Activated T-helper 1 cell treated with anti-CD3 and anti-CD28 coated beads, Interleukin-12 subunit alpha, Interleukin-12 subunit beta, Interleukin-2, Interleukin-4 antibody, amounts not matched to agents 30 ng/mL and 10 ng/mL and 1 ng/mL, durations not matched to agents 14 hours and 24 hours and 36 hours (primary cell): Measurements from ENCODE around the gene METTL25B. TPM values are rescaled to one million over a fixed set of nuclear protein-coding genes. Genes with fewer than 3 reads are reported as not detected.
"Not testable (repeated sequence)": the region's sequence is repeated elsewhere in the genome, so short reads cannot be mapped to it uniquely, and the experiment has no call there.

ENCODE experiments used
- DNase-seq: peaks from one replicate; pipeline ENCODE4 v3.0.0; 2021; ENCODE audit warnings: low spot score
- H3K27ac Mint-ChIP-seq: one replicate; pipeline ENCODE4 v1.8.0; 2021; ENCODE audit warnings: mild to moderate bottlenecking, mixed read lengths
- H3K27me3 Mint-ChIP-seq: one replicate; pipeline ENCODE4 v1.8.0; 2022; ENCODE audit warnings: mild to moderate bottlenecking, moderate library complexity, mixed read lengths; ENCODE audit not compliant: insufficient read depth
- H3K36me3 Mint-ChIP-seq: one replicate; pipeline ENCODE4 v1.8.0; 2021; ENCODE audit warnings: low read depth, mixed read lengths
- H3K4me1 Mint-ChIP-seq: one replicate; pipeline ENCODE4 v1.8.0; 2021; ENCODE audit warnings: low read depth, mixed read lengths
- H3K4me3 Mint-ChIP-seq: one replicate; pipeline ENCODE4 v1.8.0; 2021; ENCODE audit warnings: mild to moderate bottlenecking, moderate library complexity, mixed read lengths
- H3K9me3 Mint-ChIP-seq: one replicate; pipeline ENCODE4 v1.8.0; 2021; ENCODE audit warnings: mixed read lengths
- intact Hi-C: fragments of 100-400 bp; cut with micrococcal nuclease; formaldehyde crosslinking; loops from one replicate; pipeline ENCODE4 v1.15.1; 2024
- total RNA-seq: library from RNA; stranded (reverse); gene quantifications from 2 replicates; pipeline ENCODE4 v1.2.3, GENCODE V29; 2022

The METTL25B gene
- total RNA-seq, 1 donor from 2014 or later = 38.9 TPM

DNA sequence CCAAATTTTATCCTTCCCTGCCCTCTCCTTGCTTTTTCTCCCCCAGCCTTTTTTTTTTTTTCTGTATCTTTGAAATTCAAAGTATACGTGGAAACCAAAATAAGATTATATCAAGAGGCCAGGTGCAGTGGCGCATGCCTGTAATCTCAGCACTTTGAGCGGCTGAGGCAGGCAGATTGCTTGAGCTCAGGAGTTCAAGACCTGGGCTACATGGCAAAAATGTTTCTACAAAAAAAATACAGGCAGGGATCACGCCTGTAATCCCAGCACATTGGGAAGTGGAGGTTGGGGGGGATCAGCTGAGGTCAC is 32.5 kb downstream of the METTL25B start:
- DNase-seq = no peak
- no peaks in the 10 kb centered on the region for H3K36me3 Mint-ChIP-seq
- H3K4me3 Mint-ChIP-seq = no peak overlapping the region
- no peaks in the 10 kb centered on the region for H3K27me3 Mint-ChIP-seq
- H3K27ac Mint-ChIP-seq = no peak overlapping the region
- intact Hi-C loops = no loop called here
- no peaks in the 10 kb centered on the region for H3K9me3 Mint-ChIP-seq
- H3K4me1 Mint-ChIP-seq = peaks cover 3% of the 10 kb centered on the region

DNA sequence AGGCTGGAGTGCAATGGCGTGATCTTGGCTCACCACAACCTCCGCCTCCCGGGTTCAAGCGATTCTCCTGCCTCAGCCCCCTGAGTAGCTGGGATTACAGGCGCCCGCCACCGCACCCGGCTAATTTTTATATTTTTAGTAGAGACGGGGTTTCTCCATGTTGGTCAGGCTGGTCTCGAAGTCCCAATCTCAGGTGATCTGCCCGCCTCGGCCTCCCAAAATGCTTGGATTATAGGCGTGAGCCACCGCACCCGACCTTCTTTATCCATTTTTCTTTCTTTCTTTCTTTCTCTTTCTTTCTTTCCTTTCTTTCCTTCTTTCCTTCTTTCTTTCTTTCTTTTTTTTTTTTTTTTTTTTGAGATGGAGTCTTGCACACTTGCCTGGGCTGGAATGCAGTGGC is 36.9 kb downstream of the METTL25B start:
- H3K36me3 Mint-ChIP-seq, DNase-seq, H3K27me3 Mint-ChIP-seq, H3K9me3 Mint-ChIP-seq, H3K4me3 Mint-ChIP-seq, H3K27ac Mint-ChIP-seq: not testable (repeated sequence)
- intact Hi-C loops = loop anchor here (5.0 kb wide), 3 partner anchors 78 to 713 kb away; partner anchors contain the start of genes GPATCH4, LAMTOR2 and UBQLN4
- H3K4me1 Mint-ChIP-seq = peaks cover 30% of the 10 kb centered on the region

DNA sequence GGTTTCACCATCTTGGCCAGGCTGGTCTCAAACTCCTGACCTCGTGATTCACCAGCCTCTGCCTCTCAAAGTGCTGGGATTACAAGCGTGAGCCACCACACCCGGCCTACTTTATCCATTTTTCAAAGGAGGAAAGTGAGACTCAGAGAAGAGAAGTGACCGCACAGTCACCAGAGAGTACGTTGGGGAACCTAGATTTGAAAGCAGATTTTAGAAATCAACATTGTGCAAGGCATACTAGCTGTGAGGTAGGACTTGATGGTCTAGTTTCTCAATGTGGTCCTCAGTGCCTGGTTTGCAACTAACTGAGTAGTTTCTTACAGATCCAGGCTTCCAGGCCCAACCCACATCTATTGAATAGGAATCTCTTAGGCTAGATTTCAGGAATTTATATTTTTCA is 37.4 kb downstream of the METTL25B start:
- H3K4me1 Mint-ChIP-seq = peaks cover 34% of the 10 kb centered on the region
- intact Hi-C loops = loop anchor here (2.0 to 5.0 kb wide), 5 partner anchors 78 to 713 kb away; partner anchors contain the start of genes GPATCH4, LAMTOR2, SMG5 and UBQLN4
- peaks cover 10% of the 10 kb centered on the region for H3K36me3 Mint-ChIP-seq
- no peak overlapping the region for H3K4me3 Mint-ChIP-seq
- H3K27ac Mint-ChIP-seq = no peak overlapping the region
- H3K9me3 Mint-ChIP-seq = no peaks in the 10 kb centered on the region
- no peak for DNase-seq
- H3K27me3 Mint-ChIP-seq = no peaks in the 10 kb centered on the region

DNA sequence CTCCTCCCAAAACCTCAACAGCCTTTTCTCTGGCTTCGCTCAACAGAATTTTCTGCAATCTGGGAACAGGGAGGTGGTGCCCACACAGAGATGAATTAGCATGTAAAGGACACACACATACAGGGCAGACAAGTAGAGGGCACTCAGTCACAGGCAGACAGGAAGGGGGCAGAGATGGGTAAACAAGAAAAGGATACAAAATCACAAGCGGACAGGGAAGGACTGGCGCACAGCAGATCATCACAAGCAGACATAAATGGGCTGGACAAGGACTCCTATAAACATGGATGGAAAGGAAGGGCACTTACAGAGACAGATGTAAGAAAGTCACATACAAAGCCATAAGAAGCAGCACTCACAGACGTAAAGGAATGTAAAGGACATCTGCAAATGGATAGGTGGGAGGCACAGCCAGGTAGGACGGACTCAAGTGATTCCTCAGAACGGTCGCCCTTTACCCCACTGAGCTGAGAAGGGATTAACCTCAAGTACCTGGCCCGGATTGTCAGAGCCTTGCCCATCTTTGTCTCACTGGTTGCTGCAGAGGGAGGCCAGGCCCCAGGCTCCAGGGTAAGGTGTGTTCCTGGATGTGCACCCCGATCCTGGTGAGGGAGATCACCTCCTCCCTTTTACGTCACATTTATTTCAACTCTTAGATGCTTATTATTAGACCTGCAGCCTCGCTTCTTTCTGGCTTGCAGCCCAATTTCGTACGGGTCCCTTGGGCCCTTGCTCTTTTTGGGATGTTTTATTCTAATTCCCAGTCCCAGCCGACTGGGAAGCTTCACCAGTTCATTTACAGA is 38.2 kb downstream of the METTL25B start:
- peaks cover 17% of the 10 kb centered on the region for H3K36me3 Mint-ChIP-seq
- H3K9me3 Mint-ChIP-seq = no peaks in the 10 kb centered on the region
- no peak overlapping the region for H3K4me3 Mint-ChIP-seq
- H3K27ac Mint-ChIP-seq = no peak overlapping the region
- DNase-seq = no peak
- intact Hi-C loops = loop anchor here (1.0 to 5.0 kb wide), 12 partner anchors 15 to 714 kb away; partner anchors contain the start of genes CCT3, GPATCH4, HDGF and ISG20L2
- no peaks in the 10 kb centered on the region for H3K27me3 Mint-ChIP-seq
- peaks cover 42% of the 10 kb centered on the region for H3K4me1 Mint-ChIP-seq

DNA sequence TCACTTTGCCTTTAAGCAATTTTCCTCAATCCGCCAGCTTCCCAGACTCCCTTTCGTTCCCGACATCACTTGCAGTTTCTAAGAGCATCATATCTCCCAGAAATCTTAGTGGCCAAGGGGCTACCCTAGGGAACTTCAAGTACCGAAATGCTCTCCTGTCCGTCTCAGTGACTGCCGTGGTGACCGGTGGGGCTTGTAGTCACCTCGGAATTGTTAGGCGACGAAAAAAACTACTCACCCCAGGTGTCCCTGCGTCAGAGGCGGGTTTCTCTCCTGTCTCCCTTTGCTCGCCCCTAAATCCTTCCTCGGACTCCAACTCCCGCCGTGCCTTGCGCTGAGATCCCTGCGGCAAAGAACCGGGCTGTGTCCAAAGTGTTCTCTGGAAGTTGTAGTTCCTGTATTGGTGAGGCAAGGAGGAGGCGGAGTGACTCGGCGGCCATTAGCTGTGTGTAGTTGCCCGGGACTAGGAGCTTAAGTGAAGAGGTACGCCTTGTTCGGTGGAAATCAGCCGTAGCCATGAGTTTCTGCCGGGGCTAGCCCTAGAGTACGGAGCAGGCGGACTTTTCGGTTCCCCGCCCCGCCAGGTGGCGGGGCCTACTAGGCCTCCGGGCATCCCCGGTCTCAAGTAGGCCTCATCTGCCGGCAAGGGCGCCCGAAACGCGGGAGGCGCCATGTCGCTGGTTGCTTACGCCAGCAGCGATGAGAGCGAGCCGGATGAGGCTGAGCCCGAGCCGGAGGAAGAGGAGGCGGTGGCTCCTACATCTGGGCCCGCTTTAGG is 39.0 kb downstream of the METTL25B start, which contains the start of gene PRCC:
PRCC (plus strand) TSS at position 435 of the 778 bp plus-strand sequence; CDS start at position 672, 237 bp downstream.
- intact Hi-C loops = loop anchor here (1.0 to 5.0 kb wide), 12 partner anchors 16 to 715 kb away; partner anchors contain the start of genes CCT3, GPATCH4, HDGF and ISG20L2
- DNase-seq = peak; percentile 97
- H3K27ac Mint-ChIP-seq = no peak within 1 kb of the TSS
- no peaks in the 10 kb centered on the region for H3K27me3 Mint-ChIP-seq
- H3K4me3 Mint-ChIP-seq = no peak within 1 kb of the TSS
- peaks cover 17% of the 10 kb centered on the region for H3K36me3 Mint-ChIP-seq
- H3K9me3 Mint-ChIP-seq = no peaks in the 10 kb centered on the region
- H3K4me1 Mint-ChIP-seq = peaks cover 46% of the 10 kb centered on the region

DNA sequence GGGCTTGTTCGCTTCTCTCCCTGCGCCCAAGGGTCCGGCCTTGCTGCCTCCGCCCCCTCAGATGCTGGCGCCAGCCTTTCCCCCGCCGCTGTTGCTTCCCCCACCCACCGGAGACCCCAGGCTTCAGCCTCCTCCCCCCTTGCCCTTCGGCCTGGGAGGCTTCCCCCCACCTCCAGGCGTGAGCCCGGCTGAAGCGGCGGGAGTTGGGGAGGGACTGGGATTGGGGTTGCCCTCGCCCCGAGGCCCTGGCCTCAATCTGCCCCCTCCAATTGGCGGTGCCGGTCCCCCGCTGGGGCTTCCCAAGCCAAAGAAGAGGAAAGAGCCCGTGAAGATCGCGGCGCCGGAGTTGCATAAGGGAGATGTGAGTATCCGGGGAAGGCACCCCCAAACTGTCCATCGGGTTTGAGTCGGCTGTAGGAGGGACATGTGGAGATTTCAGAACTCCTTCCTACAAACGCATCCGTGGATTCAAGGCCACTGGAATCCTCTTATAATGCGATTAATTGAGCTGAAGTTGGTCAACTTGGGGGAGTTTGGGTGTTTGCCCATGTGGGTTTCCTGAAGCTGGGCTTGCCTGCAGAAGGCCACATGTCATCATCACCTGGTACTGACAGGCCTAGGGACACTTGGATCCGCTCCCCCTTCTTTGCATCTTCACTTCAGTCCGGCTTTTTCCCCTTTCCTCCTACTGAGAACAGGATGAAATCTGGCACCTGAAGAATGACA is 39.8 kb downstream of the METTL25B start:
- Mint-ChIP-seq H3K27ac (no peak overlapping the region), H3K4me3 (no peak overlapping the region), H3K9me3 (no peaks in the 10 kb centered on the region), H3K36me3 (peaks cover 22% of the 10 kb centered on the region), H3K4me1 (peaks cover 54% of the 10 kb centered on the region), H3K27me3 (no peaks in the 10 kb centered on the region)
- peak; percentile 47 for DNase-seq
- intact Hi-C loops = loop anchor here (1.0 to 5.0 kb wide), 12 partner anchors 17 to 716 kb away; partner anchors contain the start of genes CCT3, GPATCH4, HDGF and ISG20L2

DNA sequence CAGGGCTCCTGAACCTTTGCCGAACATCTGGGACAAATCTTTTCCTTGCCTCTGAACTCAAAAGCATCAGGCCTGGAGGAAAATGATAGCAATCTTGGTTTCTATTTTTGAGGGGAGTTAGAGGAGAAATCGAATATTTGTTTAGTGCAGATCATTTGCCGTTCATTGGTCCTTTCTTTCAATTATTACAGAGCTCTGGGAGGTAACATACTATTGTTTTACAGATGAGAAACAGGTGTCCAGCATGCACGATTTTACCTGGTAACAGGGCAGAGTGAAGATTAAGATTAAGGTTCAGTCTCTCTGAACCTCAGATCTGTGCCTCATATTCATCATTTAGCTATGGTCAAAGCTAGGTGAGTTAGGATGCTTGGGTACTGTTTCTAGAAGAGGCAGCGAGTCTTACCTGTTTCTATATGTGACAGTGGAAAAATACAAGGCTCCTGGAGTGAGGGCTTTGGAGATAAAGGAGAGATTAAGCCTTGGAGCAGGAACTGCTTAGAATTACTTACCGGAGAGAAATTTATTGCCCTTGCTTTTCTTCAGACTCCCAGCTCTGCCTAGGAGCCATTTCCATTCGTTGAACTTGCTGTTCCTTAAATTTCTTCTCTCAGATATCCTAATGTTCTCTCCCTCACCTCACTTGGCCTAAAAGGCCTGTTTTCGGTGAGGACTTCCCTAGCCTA is 40.5 kb downstream of the METTL25B start:
- H3K9me3 Mint-ChIP-seq = no peaks in the 10 kb centered on the region
- no peak overlapping the region for H3K27ac Mint-ChIP-seq
- peaks cover 61% of the 10 kb centered on the region for H3K4me1 Mint-ChIP-seq
- peaks cover 28% of the 10 kb centered on the region for H3K36me3 Mint-ChIP-seq
- no peak for DNase-seq
- intact Hi-C loops = loop anchor here (5.0 kb wide), 3 partner anchors 81 to 716 kb away; partner anchors contain the start of genes GPATCH4, LAMTOR2 and UBQLN4
- H3K27me3 Mint-ChIP-seq = no peaks in the 10 kb centered on the region
- H3K4me3 Mint-ChIP-seq = no peak overlapping the region

DNA sequence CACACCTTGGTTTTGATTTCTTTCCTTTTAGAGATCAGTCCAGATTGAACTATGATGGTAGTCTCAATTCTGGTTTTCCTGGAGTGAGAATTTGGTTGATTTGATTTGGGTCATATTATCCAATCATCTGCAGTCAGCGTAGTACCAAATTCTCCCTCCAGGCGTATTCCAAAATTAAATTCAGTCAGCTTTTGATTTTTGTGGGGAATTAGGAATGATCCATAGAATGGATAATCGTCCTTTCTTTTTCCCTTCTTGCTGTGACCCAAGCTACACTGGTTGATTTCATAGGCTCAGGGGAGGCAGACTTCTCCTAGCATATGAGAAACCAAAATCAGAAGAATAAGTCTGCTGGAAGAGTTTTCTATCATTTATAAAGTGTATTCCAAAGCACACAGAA is 44.0 kb downstream of the METTL25B start:
- no peak overlapping the region for H3K27ac Mint-ChIP-seq
- no peak overlapping the region for H3K4me3 Mint-ChIP-seq
- H3K27me3 Mint-ChIP-seq = no peaks in the 10 kb centered on the region
- H3K36me3 Mint-ChIP-seq = peaks cover 33% of the 10 kb centered on the region
- no peak for DNase-seq
- intact Hi-C loops = no loop called here
- H3K9me3 Mint-ChIP-seq = no peaks in the 10 kb centered on the region
- peaks cover 57% of the 10 kb centered on the region for H3K4me1 Mint-ChIP-seq

DNA sequence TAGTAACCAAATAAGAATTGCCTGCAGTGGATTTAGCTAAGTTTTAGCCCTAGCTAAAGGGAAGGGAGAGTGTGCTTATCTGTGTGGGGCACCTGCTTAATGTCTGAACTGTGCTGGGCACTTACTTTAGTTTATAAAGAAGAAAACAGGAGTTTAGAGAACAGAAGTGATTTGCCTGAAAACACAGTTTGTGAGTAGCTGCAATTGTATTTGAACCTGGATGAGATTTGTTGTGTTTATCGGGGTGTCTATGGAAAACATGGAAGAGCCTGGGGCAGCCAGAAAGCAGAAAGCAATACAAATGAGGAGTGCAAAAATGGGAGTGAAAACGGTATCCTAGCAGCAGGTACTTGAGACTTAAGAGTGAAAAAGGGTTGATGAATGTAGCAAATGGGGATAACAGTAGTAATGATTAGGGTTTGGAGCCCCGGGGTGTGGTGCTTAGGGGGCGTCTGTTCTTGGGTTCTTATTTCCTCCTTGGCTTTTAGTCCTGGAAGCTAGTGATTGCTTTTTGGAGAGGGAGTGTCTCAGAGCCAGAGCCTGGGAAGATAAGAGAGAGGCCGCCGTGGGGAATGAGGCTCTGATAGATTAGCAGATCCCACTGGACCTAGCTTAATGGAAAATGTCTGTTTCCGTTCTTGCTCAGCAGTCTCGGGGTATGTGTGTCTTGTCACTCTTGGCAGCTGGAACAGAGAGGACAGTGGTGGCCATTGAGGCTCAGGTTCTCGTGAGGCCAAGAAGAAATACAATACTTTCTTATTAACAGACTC is 44.6 kb downstream of the METTL25B start:
- intact Hi-C loops = no loop called here
- H3K9me3 Mint-ChIP-seq = no peaks in the 10 kb centered on the region
- no peak for DNase-seq
- H3K27me3 Mint-ChIP-seq = no peaks in the 10 kb centered on the region
- peaks cover 33% of the 10 kb centered on the region for H3K36me3 Mint-ChIP-seq
- no peak overlapping the region for H3K4me3 Mint-ChIP-seq
- no peak overlapping the region for H3K27ac Mint-ChIP-seq
- peaks cover 63% of the 10 kb centered on the region for H3K4me1 Mint-ChIP-seq

DNA sequence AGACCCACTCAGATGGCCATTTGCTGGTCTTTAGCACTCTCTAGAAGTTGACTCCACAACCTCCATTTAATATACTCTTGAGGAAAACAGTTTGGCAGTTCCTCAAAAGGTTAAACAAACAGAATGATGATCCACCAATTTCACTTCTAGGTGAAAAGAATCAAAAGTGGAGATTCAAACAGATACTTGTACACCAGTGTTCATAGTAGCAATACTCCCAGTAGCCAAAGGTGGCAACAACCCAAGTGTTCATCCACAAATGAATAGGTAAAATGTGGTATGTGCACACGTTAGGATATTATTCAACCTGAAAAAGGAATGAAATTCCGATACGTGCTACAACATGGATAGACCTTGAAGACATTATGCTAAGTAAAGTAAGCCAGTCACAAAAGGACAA is 45.3 kb downstream of the METTL25B start:
- no peaks in the 10 kb centered on the region for H3K9me3 Mint-ChIP-seq
- no peak overlapping the region for H3K27ac Mint-ChIP-seq
- H3K27me3 Mint-ChIP-seq = no peaks in the 10 kb centered on the region
- H3K4me1 Mint-ChIP-seq = peaks cover 64% of the 10 kb centered on the region
- no peak overlapping the region for H3K4me3 Mint-ChIP-seq
- intact Hi-C loops = no loop called here
- H3K36me3 Mint-ChIP-seq = peaks cover 33% of the 10 kb centered on the region
- DNase-seq = no peak

DNA sequence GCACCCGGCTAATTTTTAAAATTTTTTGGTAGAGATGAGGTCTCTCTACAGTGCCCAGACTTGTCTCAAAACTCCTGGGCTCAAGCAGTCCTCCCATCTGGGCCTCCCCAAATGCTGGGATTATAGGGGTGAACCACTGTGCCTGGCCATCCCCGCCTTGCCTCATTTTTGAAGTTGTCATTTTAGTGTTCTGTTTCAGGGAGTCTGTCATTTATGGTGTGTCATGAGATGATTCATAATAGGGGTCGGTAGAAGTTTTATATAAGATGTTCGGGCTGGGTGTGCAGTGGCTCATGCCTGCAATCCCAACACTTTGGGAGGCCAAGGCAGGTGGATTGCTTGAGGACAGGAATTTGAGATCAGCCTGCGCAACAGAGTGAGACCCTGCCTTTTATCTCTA is 47.5 kb downstream of the METTL25B start:
- Mint-ChIP-seq H3K4me3 (no peak overlapping the region), H3K4me1 (peaks cover 44% of the 10 kb centered on the region), H3K9me3 (no peaks in the 10 kb centered on the region), H3K36me3 (peaks cover 22% of the 10 kb centered on the region), H3K27ac (no peak overlapping the region), H3K27me3 (no peaks in the 10 kb centered on the region)
- no peak for DNase-seq
- intact Hi-C loops = no loop called here
